Measurements from ENCODE around the gene IGF2BP1.

Gene IGF2BP1

GRCh38 chr17:48997103-48997826 is at the start of gene IGF2BP1:
TSS of gene IGF2BP1 (plus strand) at chr17:48997385. CDS start at chr17:48997746, 361 bp downstream.
- DNase-seq (ENCODE audit: low read depth in 3 of 3): peak in 1 of 3 experiments; percentile 36

- no peak for DNase-seq (ENCODE audit: low read depth in 3 of 3)
Observed at GRCh38 chr17:48951572-48951971, 45.6 kb upstream of the IGF2BP1 start.

- DNase-seq (ENCODE audit: low read depth in 3 of 3): no peak
Observed at GRCh38 chr17:48952904-48953303, 44.3 kb upstream of the IGF2BP1 start.

- DNase-seq (ENCODE audit: low read depth in 3 of 3): no peak
Observed at GRCh38 chr17:48954300-48954755, 42.9 kb upstream of the IGF2BP1 start.

GRCh38 chr17:48960834-48961515 is 36.2 kb upstream of the IGF2BP1 start:
- DNase-seq (ENCODE audit: low read depth in 3 of 3): no peak

GRCh38 chr17:48961516-48962233 is 35.5 kb upstream of the IGF2BP1 start:
- no peak for DNase-seq (ENCODE audit: low read depth in 3 of 3)

GRCh38 chr17:48970224-48970623 is 27.0 kb upstream of the IGF2BP1 start:
- no peak for DNase-seq (ENCODE audit: low read depth in 3 of 3)

- DNase-seq (ENCODE audit: low read depth in 3 of 3): no peak
Observed at GRCh38 chr17:48970865-48971687, 26.1 kb upstream of the IGF2BP1 start.

- DNase-seq (ENCODE audit: low read depth in 3 of 3): no peak
Observed at GRCh38 chr17:48972749-48973097, 24.5 kb upstream of the IGF2BP1 start.

GRCh38 chr17:48973806-48974205 is 23.4 kb upstream of the IGF2BP1 start:
- DNase-seq (ENCODE audit: low read depth in 3 of 3): no peak

GRCh38 chr17:48981927-48982539 is 15.2 kb upstream of the IGF2BP1 start:
- DNase-seq (ENCODE audit: low read depth in 3 of 3): no peak

GRCh38 chr17:48985436-48986245 is 11.5 kb upstream of the IGF2BP1 start:
- no peak for DNase-seq (ENCODE audit: low read depth in 3 of 3)

GRCh38 chr17:48989100-48989499 is 8.1 kb upstream of the IGF2BP1 start:
- no peak for DNase-seq (ENCODE audit: low read depth in 3 of 3)

- no peak for DNase-seq (ENCODE audit: low read depth in 3 of 3)
Observed at GRCh38 chr17:48990882-48991357, 6.3 kb upstream of the IGF2BP1 start.

- DNase-seq (ENCODE audit: low read depth in 3 of 3): no peak
Observed at GRCh38 chr17:48992444-48992843, 4.7 kb upstream of the IGF2BP1 start.

GRCh38 chr17:48993305-48993704 is 3.9 kb upstream of the IGF2BP1 start:
- DNase-seq (ENCODE audit: low read depth in 3 of 3): no peak

GRCh38 chr17:48993951-48994350 is 3.2 kb upstream of the IGF2BP1 start:
- DNase-seq (ENCODE audit: low read depth in 3 of 3): no peak

GRCh38 chr17:48994549-48995303 is 2.5 kb upstream of the IGF2BP1 start:
- DNase-seq (ENCODE audit: low read depth in 3 of 3): no peak

GRCh38 chr17:48995304-48995973 is 1.7 kb upstream of the IGF2BP1 start:
- no peak for DNase-seq (ENCODE audit: low read depth in 3 of 3)

Data from stimulated activated CD4-positive, alpha-beta T cell treated with anti-CD3 and anti-CD28 coated beads, TNF-alpha, amount 100 ng/mL, for 24 hours (primary cell).